WERI-Rb-1 (cell line): ENCODE results near the gene MTHFD2L.

Source experiments
- DNase-seq: peaks from one replicate; pipeline ENCODE4 v3.0.0-alpha.2; 2020
- H3K27ac ChIP-seq: fragments of 250-450 bp; sonication (Bioruptor Pico); 2 replicates; pipeline ENCODE4 v1.5.1; 2020; ENCODE audit warnings: mild to moderate bottlenecking, moderate library complexity
- H3K27me3 ChIP-seq: fragments of 250-450 bp; sonication (Bioruptor Pico); 2 replicates; pipeline ENCODE4 v1.5.1; 2021; ENCODE audit warnings: mild to moderate bottlenecking, low read depth, moderate library complexity; ENCODE audit not compliant: insufficient read depth, severe bottlenecking
- H3K36me3 ChIP-seq: fragments of 250-450 bp; sonication (Bioruptor Pico); 2 replicates; pipeline ENCODE4 v1.5.1; 2020; ENCODE audit warnings: mild to moderate bottlenecking, moderate library complexity
- H3K4me3 ChIP-seq: 2 replicates; pipeline ENCODE4 v1.5.1; 2011; ENCODE audit warnings: low read depth, mild to moderate bottlenecking, control low read depth, low read length
- H3K9me3 ChIP-seq: fragments of 250-450 bp; sonication (Bioruptor Pico); 2 replicates; pipeline ENCODE4 v1.5.1; 2021; ENCODE audit warnings: mild to moderate bottlenecking, moderate library complexity; ENCODE audit not compliant: severe bottlenecking
- TF ChIP-seq, protein P1 (sequence below): IDR thresholded peaks from 2 replicates; pipeline ENCODE4 v1.5.1; 2011; ENCODE audit warnings: low read depth, mild to moderate bottlenecking, control low read depth, inconsistent platforms, low read length

MTHFD2L gene

DNA sequence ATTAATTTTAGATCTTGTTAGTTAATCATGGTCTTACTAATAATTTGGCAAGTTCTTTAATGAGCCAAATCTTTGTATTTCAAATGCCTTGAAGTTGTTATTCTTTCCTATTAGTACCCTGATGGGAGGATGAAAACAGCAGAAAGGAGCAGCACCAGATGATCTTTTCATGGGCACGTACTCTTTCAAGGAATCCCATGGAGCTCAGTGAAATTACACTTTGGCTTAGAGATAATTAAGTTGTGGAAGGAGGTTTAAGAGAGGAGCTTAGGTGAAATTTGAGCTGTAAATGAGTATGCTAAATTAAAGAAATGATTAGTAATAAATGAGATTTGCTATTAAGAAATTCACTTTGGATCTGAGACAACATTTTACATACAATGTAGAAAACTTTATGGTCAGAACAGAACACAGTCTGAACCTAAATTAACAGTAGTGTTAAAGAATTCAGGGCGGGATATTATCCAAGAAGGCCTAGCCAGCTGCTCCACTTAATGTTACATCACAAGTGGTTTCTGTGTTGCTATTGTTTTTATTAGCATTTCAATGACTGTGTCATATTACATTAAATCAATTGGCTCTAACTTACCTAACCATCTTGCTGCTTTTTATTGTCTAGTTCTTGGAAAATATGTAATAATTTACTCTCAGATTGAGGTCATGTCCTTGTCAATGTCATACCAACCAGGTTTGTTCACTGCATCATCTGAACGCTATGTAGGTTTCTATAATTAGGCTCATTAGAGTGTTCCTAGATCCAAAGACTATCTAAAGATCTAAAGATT is 3.9 kb downstream of the MTHFD2L start:
- no peaks in the 10 kb centered on the region for H3K27me3 ChIP-seq
- DNase-seq, result no peak
- H3K4me3 ChIP-seq, result no peak overlapping the region
- H3K9me3 ChIP-seq, result no peaks in the 10 kb centered on the region
- no peak overlapping the region for H3K27ac ChIP-seq
- peaks cover 27% of the 10 kb centered on the region for H3K36me3 ChIP-seq
- TF ChIP-seq, protein P1, sequence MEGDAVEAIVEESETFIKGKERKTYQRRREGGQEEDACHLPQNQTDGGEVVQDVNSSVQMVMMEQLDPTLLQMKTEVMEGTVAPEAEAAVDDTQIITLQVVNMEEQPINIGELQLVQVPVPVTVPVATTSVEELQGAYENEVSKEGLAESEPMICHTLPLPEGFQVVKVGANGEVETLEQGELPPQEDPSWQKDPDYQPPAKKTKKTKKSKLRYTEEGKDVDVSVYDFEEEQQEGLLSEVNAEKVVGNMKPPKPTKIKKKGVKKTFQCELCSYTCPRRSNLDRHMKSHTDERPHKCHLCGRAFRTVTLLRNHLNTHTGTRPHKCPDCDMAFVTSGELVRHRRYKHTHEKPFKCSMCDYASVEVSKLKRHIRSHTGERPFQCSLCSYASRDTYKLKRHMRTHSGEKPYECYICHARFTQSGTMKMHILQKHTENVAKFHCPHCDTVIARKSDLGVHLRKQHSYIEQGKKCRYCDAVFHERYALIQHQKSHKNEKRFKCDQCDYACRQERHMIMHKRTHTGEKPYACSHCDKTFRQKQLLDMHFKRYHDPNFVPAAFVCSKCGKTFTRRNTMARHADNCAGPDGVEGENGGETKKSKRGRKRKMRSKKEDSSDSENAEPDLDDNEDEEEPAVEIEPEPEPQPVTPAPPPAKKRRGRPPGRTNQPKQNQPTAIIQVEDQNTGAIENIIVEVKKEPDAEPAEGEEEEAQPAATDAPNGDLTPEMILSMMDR, result no peak

DNA sequence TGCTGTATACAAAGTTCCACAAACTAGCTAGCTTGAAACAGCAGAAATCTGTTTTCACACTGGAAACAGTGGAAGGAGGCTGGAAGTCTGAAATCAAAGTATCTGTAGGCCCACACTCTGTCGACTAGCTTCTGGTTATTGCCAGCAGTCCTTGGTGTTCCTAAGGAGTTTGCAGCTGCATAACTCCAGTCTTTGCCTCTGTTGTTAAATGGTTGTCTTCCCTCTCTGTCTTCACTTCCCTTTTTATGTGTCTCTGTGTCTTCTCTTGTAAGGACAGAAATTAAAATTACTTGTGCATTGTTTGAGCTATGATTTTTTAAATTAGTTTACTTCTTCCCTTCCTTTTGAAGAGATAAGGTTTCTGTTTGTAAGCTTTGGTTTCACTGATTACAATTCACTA is 8.2 kb downstream of the MTHFD2L start:
- TF ChIP-seq, protein P1, result no peak

DNA sequence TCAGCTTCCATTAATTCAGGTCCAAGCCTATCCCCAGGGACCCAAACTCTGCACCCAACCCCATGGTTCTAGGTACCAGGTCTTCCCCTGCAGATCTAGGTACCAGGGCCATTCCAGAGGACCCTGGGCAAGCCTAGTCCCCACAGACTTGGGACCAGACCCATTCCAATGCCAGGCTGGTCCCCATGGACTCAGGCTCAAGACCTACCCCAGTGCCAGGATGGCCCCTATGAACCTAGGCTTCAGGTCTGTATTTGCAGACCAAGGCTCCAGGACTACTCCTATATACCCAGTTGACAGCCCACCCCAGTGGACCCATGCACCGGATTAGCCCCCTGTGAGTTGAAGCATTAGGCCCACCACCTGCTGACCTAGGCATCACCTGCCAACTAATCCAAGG is 8.9 kb downstream of the MTHFD2L start:
- TF ChIP-seq, protein P1, result no peak
- Histone ChIP-seq H3K27me3 (no peaks in the 10 kb centered on the region), H3K9me3 (no peaks in the 10 kb centered on the region), H3K4me3 (no peak overlapping the region), H3K36me3 (peaks cover 11% of the 10 kb centered on the region), H3K27ac (no peak overlapping the region)
- DNase-seq, result no peak

More for the DNA sequence above, 8.2 kb downstream of the MTHFD2L start:
- DNase-seq, result no peak
- Histone ChIP-seq H3K4me3 (no peak overlapping the region), H3K27me3 (no peaks in the 10 kb centered on the region), H3K9me3 (no peaks in the 10 kb centered on the region), H3K27ac (no peak overlapping the region), H3K36me3 (peaks cover 15% of the 10 kb centered on the region)

DNA sequence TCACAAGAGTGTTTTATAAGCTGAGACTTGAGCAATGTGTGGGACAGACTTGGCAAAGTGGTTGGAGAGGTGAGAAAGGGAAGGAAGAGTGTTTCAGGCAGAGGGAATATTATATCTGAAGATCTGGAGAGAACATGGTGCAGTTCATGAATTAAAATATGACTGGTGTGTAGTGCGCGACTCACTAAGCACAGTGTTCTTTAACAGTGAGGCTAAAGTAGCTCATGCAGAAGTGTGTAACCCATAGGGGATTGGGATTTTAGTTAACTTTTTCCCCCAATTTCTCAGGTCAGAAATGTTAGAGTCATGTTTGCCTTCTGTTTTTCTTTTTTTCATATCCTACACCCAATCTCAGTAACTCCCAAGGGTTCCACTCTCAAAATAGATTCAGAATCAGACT is 9.7 kb downstream of the MTHFD2L start:
- H3K36me3 ChIP-seq, result peaks cover 5% of the 10 kb centered on the region
- H3K27ac ChIP-seq, result no peak overlapping the region
- H3K4me3 ChIP-seq, result no peak overlapping the region
- TF ChIP-seq, protein P1, result no peak
- no peaks in the 10 kb centered on the region for H3K27me3 ChIP-seq
- no peaks in the 10 kb centered on the region for H3K9me3 ChIP-seq
- DNase-seq, result no peak

DNA sequence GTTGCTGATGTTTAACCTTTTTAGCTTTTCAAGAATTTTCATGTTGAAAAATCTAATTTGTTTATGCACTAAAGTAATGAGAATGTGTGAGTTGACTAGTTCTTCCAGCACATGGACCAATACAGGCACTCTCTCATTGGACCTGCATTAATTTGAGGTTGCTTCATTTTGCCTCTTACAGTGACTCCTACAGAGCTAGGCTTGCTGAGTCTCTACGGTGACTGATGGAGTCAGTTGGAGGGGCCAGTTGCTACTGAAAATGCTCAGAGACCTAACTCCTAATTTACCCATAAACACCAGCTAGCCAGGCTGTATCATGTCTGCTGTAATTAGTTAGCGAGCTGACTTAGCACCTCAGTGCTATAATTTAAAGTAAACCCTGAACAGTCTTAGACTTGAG is 10.9 kb downstream of the MTHFD2L start:
- no peaks in the 10 kb centered on the region for H3K9me3 ChIP-seq
- H3K36me3 ChIP-seq, result no peaks in the 10 kb centered on the region
- TF ChIP-seq, protein P1, result no peak
- no peak overlapping the region for H3K4me3 ChIP-seq
- peak overlapping the region; percentile 56 for H3K27ac ChIP-seq
- DNase-seq, result peak; percentile 28
- H3K27me3 ChIP-seq, result no peaks in the 10 kb centered on the region

DNA sequence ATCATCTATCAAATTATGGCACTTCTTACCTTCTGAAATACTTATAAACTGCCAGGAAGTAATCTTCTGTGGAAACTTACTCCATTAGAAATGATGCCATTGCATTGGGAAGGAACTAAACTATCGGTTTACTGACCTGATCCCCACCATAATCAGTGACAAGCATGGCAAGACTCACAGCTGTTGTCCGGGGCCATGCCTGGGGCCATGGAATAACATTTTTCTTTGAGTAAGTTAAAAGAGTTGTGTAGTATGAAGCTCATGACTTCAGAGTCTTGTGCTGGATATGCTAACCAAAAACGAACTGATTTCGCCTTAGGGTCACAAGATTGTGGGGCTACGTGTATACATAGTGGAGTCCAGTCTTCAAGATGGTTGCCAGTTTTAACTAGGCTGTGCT is 15.4 kb downstream of the MTHFD2L start:
- TF ChIP-seq, protein P1, result no peak
- H3K27me3 ChIP-seq, result no peaks in the 10 kb centered on the region
- DNase-seq, result no peak
- no peaks in the 10 kb centered on the region for H3K36me3 ChIP-seq
- H3K27ac ChIP-seq, result no peak overlapping the region
- no peak overlapping the region for H3K4me3 ChIP-seq
- no peaks in the 10 kb centered on the region for H3K9me3 ChIP-seq
